Neural cell (in vitro differentiated cells): ENCODE results near the gene USB1. TPM values are rescaled to one million over a fixed set of nuclear protein-coding genes. Genes with fewer than 3 reads are reported as not detected.

Experiments
- H2AFZ ChIP-seq: fragments of 200-600, 300-800 bp; sonication (generic), shearing (Covaris generic); 2 replicates; pipeline ENCODE4 v1.6.0; 2014; ENCODE audit warnings: low read depth, mild to moderate bottlenecking, antibody characterized with exemption, low read length, moderate library complexity
- H3F3A ChIP-seq: fragments of 200-600 bp; shearing (Covaris generic); 2 replicates; pipeline ENCODE4 v1.6.1; 2016; ENCODE audit warnings: mild to moderate bottlenecking, moderate library complexity, mixed read lengths, antibody characterized with exemption, low read length; ENCODE audit not compliant: insufficient read depth, poor library complexity, severe bottlenecking
- H3K27ac ChIP-seq: fragments of 200-600, 300-800 bp; sonication (generic), shearing (Covaris generic); 2 replicates; pipeline ENCODE4 v1.5.1; 2014; ENCODE audit warnings: mild to moderate bottlenecking, low read length, moderate library complexity
- H3K27me3 ChIP-seq: fragments of 300-800, 200-600 bp; sonication (generic), shearing (Covaris generic); 2 replicates; pipeline ENCODE4 v1.6.0; 2014; ENCODE audit warnings: mild to moderate bottlenecking, low read depth, low read length, moderate library complexity; ENCODE audit not compliant: insufficient read depth
- H3K36me3 ChIP-seq: fragments of 300-800, 200-600 bp; sonication (generic), shearing (Covaris generic); 2 replicates; pipeline ENCODE4 v1.5.1; 2014; ENCODE audit warnings: mild to moderate bottlenecking, antibody characterized with exemption, low read length, moderate library complexity; ENCODE audit not compliant: insufficient read depth
- H3K4me2 ChIP-seq: fragments of 300-800, 200-600 bp; sonication (generic), shearing (Covaris generic); 2 replicates; pipeline ENCODE4 v1.6.0; 2014; ENCODE audit warnings: mild to moderate bottlenecking, low read length
- H3K4me3 ChIP-seq: fragments of 300-800, 200-600 bp; sonication (generic), shearing (Covaris generic); 2 replicates; pipeline ENCODE4 v1.5.1; 2014; ENCODE audit warnings: mild to moderate bottlenecking, low read length, moderate library complexity
- H3K79me2 ChIP-seq: fragments of 200-600 bp; shearing (Covaris generic); replicated peaks from 2 replicates; pipeline ENCODE4 v1.6.0; 2014; ENCODE audit warnings: mild to moderate bottlenecking, low read length, moderate library complexity; ENCODE audit not compliant: insufficient read depth
- H3K9ac ChIP-seq: fragments of 300-800, 200-600 bp; sonication (generic), shearing (Covaris generic); 2 replicates; pipeline ENCODE4 v1.6.1; 2016; ENCODE audit warnings: mild to moderate bottlenecking, low read length, mixed read lengths
- H3K9me2 ChIP-seq: fragments of 200-600 bp; shearing (Covaris generic); 2 replicates; pipeline ENCODE4 v1.6.1; 2016; ENCODE audit warnings: mild to moderate bottlenecking, low read length, mixed read lengths; ENCODE audit not compliant: insufficient read depth
- H3K9me3 ChIP-seq: fragments of 200-600, 300-800 bp; sonication (generic), shearing (Covaris generic); 2 replicates; pipeline ENCODE4 v1.6.1; 2016; ENCODE audit warnings: mild to moderate bottlenecking, mixed run types, low read length, moderate library complexity, mixed read lengths
- H4K20me1 ChIP-seq: fragments of 200-600 bp; shearing (Covaris generic); 2 replicates; pipeline ENCODE4 v1.6.1; 2016; ENCODE audit warnings: mild to moderate bottlenecking, mixed run types; ENCODE audit not compliant: insufficient read depth
- EP300 ChIP-seq: fragments of 450-650 bp; conservative IDR thresholded peaks from 2 replicates; pipeline ENCODE4 v1.6.1; 2014; ENCODE audit warnings: antibody characterized with exemption, mild to moderate bottlenecking, moderate library complexity; ENCODE audit not compliant: poor library complexity, severe bottlenecking
- EZH2 ChIP-seq: fragments of 200-600, 300-800 bp; shearing (Covaris generic), sonication (generic); IDR thresholded peaks from 2 replicates; pipeline ENCODE4 v1.6.1; 2014; ENCODE audit warnings: antibody characterized with exemption, low read length, borderline replicate concordance, mild to moderate bottlenecking; ENCODE audit not compliant: insufficient read depth, poor library complexity, severe bottlenecking
- MXI1 ChIP-seq: fragments of 450-650 bp; conservative IDR thresholded peaks from 2 replicates; pipeline ENCODE4 v1.6.1; 2014; ENCODE audit warnings: antibody characterized with exemption, mild to moderate bottlenecking; ENCODE audit not compliant: poor library complexity, severe bottlenecking
- POLR2AphosphoS5 ChIP-seq: IDR thresholded peaks from 2 replicates; pipeline ENCODE4 v1.6.1; 2012
- REST ChIP-seq: IDR thresholded peaks from 2 replicates; pipeline ENCODE4 v1.6.1; 2012; ENCODE audit warnings: borderline replicate concordance
- SMC3 ChIP-seq: fragments of 450-650 bp; conservative IDR thresholded peaks from 2 replicates; pipeline ENCODE4 v1.6.1; 2014; ENCODE audit warnings: antibody characterized with exemption, mild to moderate bottlenecking, moderate library complexity; ENCODE audit not compliant: poor library complexity
- TAF1 ChIP-seq: IDR thresholded peaks from 2 replicates; pipeline ENCODE4 v1.6.1; 2012; ENCODE audit warnings: low read depth
- polyA plus RNA-seq: library from polyadenylated mRNA; depleted of rRNA; stranded (reverse); fragments of >200 nt; gene quantifications from 2 replicates; pipeline ENCODE4 v1.2.3, GENCODE V29; 2014
- TF ChIP-seq, protein P1 (sequence below): fragments of 450-650 bp; IDR thresholded peaks from 2 replicates; pipeline ENCODE4 v1.5.1; 2014; ENCODE audit warnings: antibody characterized with exemption, mild to moderate bottlenecking, moderate library complexity; ENCODE audit not compliant: poor library complexity, severe bottlenecking

Gene USB1
- polyA plus RNA-seq, 1 donor from 2014 or later = 25.7 TPM

GRCh38 chr16:57969451-57970123, 31.6 kb upstream of the USB1 start:
- no peaks in the 10 kb centered on the region for H3K36me3 ChIP-seq
- H3K4me3 ChIP-seq = no peak overlapping the region

GRCh38 chr16:57970319-57970718, 30.9 kb upstream of the USB1 start:
- no peak overlapping the region for H3K4me3 ChIP-seq
- no peak overlapping the region for H2AFZ ChIP-seq
- H4K20me1 ChIP-seq = no peaks in the 10 kb centered on the region
- H3K4me2 ChIP-seq = no peak overlapping the region
- H3K36me3 ChIP-seq = no peaks in the 10 kb centered on the region
- H3K79me2 ChIP-seq = no peaks in the 10 kb centered on the region
- H3K9me3 ChIP-seq = no peaks in the 10 kb centered on the region
- H3K27me3 ChIP-seq = no peaks in the 10 kb centered on the region
- no peaks in the 10 kb centered on the region for H3K9me2 ChIP-seq
- no peak overlapping the region for H3K27ac ChIP-seq
- no peaks in the 10 kb centered on the region for H3F3A ChIP-seq
- no peak overlapping the region for H3K9ac ChIP-seq
- TF ChIP-seq MXI1 = no peak
- TF ChIP-seq SMC3 = no peak
- TF ChIP-seq TAF1 = no peak
- TF ChIP-seq, protein P1, sequence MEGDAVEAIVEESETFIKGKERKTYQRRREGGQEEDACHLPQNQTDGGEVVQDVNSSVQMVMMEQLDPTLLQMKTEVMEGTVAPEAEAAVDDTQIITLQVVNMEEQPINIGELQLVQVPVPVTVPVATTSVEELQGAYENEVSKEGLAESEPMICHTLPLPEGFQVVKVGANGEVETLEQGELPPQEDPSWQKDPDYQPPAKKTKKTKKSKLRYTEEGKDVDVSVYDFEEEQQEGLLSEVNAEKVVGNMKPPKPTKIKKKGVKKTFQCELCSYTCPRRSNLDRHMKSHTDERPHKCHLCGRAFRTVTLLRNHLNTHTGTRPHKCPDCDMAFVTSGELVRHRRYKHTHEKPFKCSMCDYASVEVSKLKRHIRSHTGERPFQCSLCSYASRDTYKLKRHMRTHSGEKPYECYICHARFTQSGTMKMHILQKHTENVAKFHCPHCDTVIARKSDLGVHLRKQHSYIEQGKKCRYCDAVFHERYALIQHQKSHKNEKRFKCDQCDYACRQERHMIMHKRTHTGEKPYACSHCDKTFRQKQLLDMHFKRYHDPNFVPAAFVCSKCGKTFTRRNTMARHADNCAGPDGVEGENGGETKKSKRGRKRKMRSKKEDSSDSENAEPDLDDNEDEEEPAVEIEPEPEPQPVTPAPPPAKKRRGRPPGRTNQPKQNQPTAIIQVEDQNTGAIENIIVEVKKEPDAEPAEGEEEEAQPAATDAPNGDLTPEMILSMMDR = no peak
- TF ChIP-seq REST = no peak
- TF ChIP-seq EP300 = no peak
- TF ChIP-seq EZH2 = no peak

More at GRCh38 chr16:57969451-57970123, 31.6 kb upstream of the USB1 start:
- H3K4me2 ChIP-seq = no peak overlapping the region
- no peaks in the 10 kb centered on the region for H3K9me2 ChIP-seq
- TF ChIP-seq REST (no peak), TAF1 (no peak), MXI1 (no peak), EP300 (no peak), SMC3 (no peak), EZH2 (no peak), POLR2AphosphoS5 (no peak)
- TF ChIP-seq, protein P1 = no peak
- no peaks in the 10 kb centered on the region for H4K20me1 ChIP-seq
- no peak overlapping the region for H3K9ac ChIP-seq
- H3F3A ChIP-seq = no peaks in the 10 kb centered on the region
- H3K27me3 ChIP-seq = no peaks in the 10 kb centered on the region
- no peak overlapping the region for H2AFZ ChIP-seq
- no peaks in the 10 kb centered on the region for H3K9me3 ChIP-seq
- no peaks in the 10 kb centered on the region for H3K79me2 ChIP-seq
- no peak overlapping the region for H3K27ac ChIP-seq
